ENCODE measurements around the gene CD300E.

The CD300E gene

DNA sequence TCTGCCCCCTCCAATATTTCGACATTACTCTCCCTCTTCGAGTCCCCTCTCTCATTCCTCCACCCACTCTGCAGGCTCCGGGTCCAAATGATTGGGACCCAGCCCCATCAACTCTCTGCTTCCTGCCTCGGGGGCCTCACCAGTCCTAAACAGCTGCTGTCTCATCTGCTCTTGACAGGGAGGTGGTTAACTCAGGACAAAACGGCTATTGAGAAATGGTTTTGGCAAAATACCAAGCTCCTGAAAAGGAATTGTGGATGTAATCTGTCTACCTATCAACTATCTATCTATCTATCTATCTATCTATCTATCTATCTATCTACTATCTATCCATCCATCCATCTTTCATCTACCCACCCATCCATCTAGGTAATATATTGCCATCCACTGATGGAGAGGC is 58.4 kb downstream of the CD300E start:
- no peak for DNase-seq (ENCODE audit: low read depth)

DNA sequence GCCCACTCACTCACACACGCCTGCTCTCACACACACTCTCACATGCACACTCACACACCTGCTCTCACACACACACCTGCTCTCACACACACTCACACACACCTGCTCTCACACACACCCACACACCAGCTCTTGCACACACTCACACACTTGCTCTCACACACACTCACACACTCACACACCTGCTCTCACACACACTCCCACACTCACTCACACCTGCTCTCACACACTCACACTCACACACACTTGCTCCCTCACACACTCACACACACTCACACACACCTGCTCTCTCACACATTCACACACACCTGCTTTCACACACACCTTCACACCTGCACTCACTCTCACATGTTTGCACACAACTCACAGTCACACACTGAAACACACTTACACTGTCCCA is 60.2 kb downstream of the CD300E start:
- DNase-seq (ENCODE audit: low read depth) = no peak

- DNase-seq (ENCODE audit: low read depth) = no peak
Measured at GRCh38 chr17:74561586-74561985, 62.0 kb downstream of the CD300E start.
